PC-3 (cell line): Measurements from ENCODE around the gene FOXC2. TPM values are rescaled to one million over a fixed set of nuclear protein-coding genes. Genes with fewer than 3 reads are reported as not detected.

Experiments
- ATAC-seq: fragments of 200-7000 bp; cut with Tn5 transposase; 2 replicates; pipeline ENCODE4 v1.9.1; 2020; ENCODE audit warnings: mild to moderate bottlenecking, moderate library complexity
- BruUV-seq: library from RNA; stranded (reverse); fragments of 400-500 nt; replicated peaks from 2 replicates; lab custom pipeline; 2021; lab: Mats Ljungman, UMichigan
- CTCF ChIA-PET: fragments of 300-600 bp; sonication (Branson Sonifier 250); formaldehyde crosslinking; loops from one replicate; lab custom pipeline; 2022; ENCODE audit warnings: antibody characterized with exemption; lab: Charles Lee
- POLR2A ChIA-PET: fragments of 300-600 bp; sonication (Branson Sonifier 250); formaldehyde crosslinking; loops from one replicate; lab custom pipeline; 2022; ENCODE audit warnings: antibody characterized with exemption; ENCODE audit not compliant: unreplicated experiment; lab: Charles Lee
- DNase-seq: peaks from one replicate; pipeline ENCODE4 v3.0.0-alpha.2; 2015
- H2AFZ ChIP-seq: fragments of 300-600 bp; sonication (generic); 2 replicates; pipeline ENCODE4 v1.6.0; 2016; ENCODE audit warnings: antibody characterized with exemption, low read length
- H3F3A ChIP-seq: fragments of 300-600 bp; sonication (generic); one replicate; pipeline ENCODE4 v1.6.0; 2017; ENCODE audit warnings: antibody characterized with exemption, low read length, control low read depth, mild to moderate bottlenecking; ENCODE audit not compliant: unreplicated experiment
- H3K27ac ChIP-seq: fragments of 300-600 bp; sonication (generic); 2 replicates; pipeline ENCODE4 v1.5.1; 2016; ENCODE audit warnings: mild to moderate bottlenecking, low read length
- H3K27me3 ChIP-seq: fragments of 300-600 bp; sonication (generic); 2 replicates; pipeline ENCODE4 v1.6.1; 2016; ENCODE audit warnings: low read length, mixed read lengths
- H3K36me3 ChIP-seq: fragments of 300-600 bp; sonication (generic); 2 replicates; pipeline ENCODE4 v1.6.1; 2016; ENCODE audit warnings: low read depth, mixed run types, low read length, mixed read lengths
- H3K4me1 ChIP-seq: fragments of 300-600 bp; sonication (generic); 2 replicates; pipeline ENCODE4 v1.5.1; 2016; ENCODE audit warnings: low read length; ENCODE audit not compliant: insufficient read depth
- H3K4me2 ChIP-seq: fragments of 300-600 bp; sonication (generic); 2 replicates; pipeline ENCODE4 v1.6.0; 2016; ENCODE audit warnings: low read length
- H3K4me3 ChIP-seq: fragments of 300-600 bp; sonication (generic); 2 replicates; pipeline ENCODE4 v1.5.1; 2016; ENCODE audit warnings: mild to moderate bottlenecking, low read length, mixed read lengths
- H3K79me2 ChIP-seq: fragments of 300-600 bp; sonication (generic); 2 replicates; pipeline ENCODE4 v1.6.1; 2017; ENCODE audit warnings: low read length, mixed read lengths
- H3K9ac ChIP-seq: fragments of 300-600 bp; sonication (generic); 2 replicates; pipeline ENCODE4 v1.6.0; 2016; ENCODE audit warnings: mild to moderate bottlenecking, low read length
- H3K9me2 ChIP-seq: fragments of 300-600 bp; sonication (generic); replicated peaks from 2 replicates; pipeline ENCODE4 v1.6.1; 2016; ENCODE audit warnings: mixed run types, low read length, mixed read lengths
- H3K9me3 ChIP-seq: fragments of 300-600 bp; sonication (generic); 2 replicates; pipeline ENCODE4 v1.6.1; 2016; ENCODE audit warnings: low read length, mixed read lengths
- H4K20me1 ChIP-seq: fragments of 300-600 bp; sonication (generic); 2 replicates; pipeline ENCODE4 v1.6.1; 2016; ENCODE audit warnings: low read length, mixed read lengths
- CTCF ChIP-seq: fragments of 300-600 bp; sonication (generic); conservative IDR thresholded peaks from 2 replicates; pipeline ENCODE4 v1.5.1; 2017; ENCODE audit warnings: antibody characterized with exemption, low read depth, mild to moderate bottlenecking, low read length
- EZH2 ChIP-seq: fragments of 300-600 bp; sonication (generic); IDR thresholded peaks from one replicate; pipeline ENCODE4 v1.6.1; 2017; ENCODE audit warnings: antibody characterized with exemption, mild to moderate bottlenecking, low read length; ENCODE audit not compliant: unreplicated experiment
- EZH2phosphoT487 ChIP-seq: fragments of 300-600 bp; sonication (generic); IDR thresholded peaks from 2 replicates; pipeline ENCODE4 v1.6.1; 2018; ENCODE audit warnings: mild to moderate bottlenecking, antibody characterized with exemption, low read length, borderline replicate concordance
- intact Hi-C: fragments of 100-400 bp; cut with micrococcal nuclease; formaldehyde crosslinking; loops from 2 replicates; pipeline ENCODE4 v1.9.0; 2023
- total RNA-seq: library from RNA; depleted of rRNA; stranded (reverse); fragments of >200 nt; gene quantifications from 2 replicates; pipeline ENCODE4 v1.2.3, GENCODE V29; 2014

FOXC2 gene
- total RNA-seq, 1 experiment from 2014 or later = not detected

DNA sequence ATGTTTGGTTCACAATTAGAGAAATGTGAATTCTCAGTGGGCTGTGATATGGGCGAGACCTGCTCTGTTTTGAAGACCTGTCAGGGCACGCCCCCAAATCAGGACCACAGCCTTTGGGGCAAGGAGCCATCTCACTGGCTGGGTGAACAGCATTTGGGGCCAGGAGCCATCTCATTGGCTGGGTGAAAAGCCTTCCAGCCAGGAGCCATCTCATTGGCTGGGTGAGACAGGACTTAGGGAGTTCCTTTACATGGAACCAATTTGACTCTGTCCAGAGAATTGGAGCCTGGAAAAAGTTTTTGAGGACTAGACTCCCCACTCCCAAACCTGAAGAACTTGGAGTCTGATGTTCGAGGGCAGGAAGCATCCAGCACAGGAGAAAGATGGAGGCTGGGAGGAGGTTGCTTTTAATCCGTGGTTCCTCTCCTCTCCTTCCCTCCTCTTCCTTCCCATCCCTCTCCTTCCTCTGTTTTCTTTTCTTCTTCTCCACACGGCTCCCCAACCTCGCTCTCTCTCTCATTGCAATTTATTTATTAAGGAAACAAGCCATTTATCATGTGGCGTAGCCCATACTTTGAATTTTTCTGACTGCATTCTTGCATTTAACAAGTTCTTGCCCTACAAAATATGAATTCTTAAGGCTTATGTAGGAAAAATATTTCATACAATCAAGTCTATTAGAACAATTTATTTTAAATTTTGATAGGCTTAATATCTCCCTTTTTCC lies 31.4 kb downstream of the FOXC2 start:
- POLR2A ChIA-PET = no interaction called here
- no TSS peak for BruUV-seq
- Histone ChIP-seq H3K79me2 (no peaks in the 10 kb centered on the region), H3K9ac (no peak overlapping the region), H3F3A (no peaks in the 10 kb centered on the region), H3K27me3 (no peaks in the 10 kb centered on the region), H3K4me2 (no peak overlapping the region), H3K9me2 (no peaks in the 10 kb centered on the region), H4K20me1 (no peaks in the 10 kb centered on the region), H3K27ac (no peak overlapping the region), H3K4me3 (no peak overlapping the region), H3K4me1 (peaks cover 6% of the 10 kb centered on the region; the same call in 1 of the 2 replicates), H2AFZ (no peak overlapping the region), H3K9me3 (no peaks in the 10 kb centered on the region), H3K36me3 (no peaks in the 10 kb centered on the region)
- ATAC-seq (no peak), DNase-seq (no peak)
- intact Hi-C loops = no loop called here
- CTCF ChIA-PET = no interaction called here
- no peak for TF ChIP-seq CTCF
- no peak for TF ChIP-seq EZH2
- TF ChIP-seq EZH2phosphoT487 = no peak

DNA sequence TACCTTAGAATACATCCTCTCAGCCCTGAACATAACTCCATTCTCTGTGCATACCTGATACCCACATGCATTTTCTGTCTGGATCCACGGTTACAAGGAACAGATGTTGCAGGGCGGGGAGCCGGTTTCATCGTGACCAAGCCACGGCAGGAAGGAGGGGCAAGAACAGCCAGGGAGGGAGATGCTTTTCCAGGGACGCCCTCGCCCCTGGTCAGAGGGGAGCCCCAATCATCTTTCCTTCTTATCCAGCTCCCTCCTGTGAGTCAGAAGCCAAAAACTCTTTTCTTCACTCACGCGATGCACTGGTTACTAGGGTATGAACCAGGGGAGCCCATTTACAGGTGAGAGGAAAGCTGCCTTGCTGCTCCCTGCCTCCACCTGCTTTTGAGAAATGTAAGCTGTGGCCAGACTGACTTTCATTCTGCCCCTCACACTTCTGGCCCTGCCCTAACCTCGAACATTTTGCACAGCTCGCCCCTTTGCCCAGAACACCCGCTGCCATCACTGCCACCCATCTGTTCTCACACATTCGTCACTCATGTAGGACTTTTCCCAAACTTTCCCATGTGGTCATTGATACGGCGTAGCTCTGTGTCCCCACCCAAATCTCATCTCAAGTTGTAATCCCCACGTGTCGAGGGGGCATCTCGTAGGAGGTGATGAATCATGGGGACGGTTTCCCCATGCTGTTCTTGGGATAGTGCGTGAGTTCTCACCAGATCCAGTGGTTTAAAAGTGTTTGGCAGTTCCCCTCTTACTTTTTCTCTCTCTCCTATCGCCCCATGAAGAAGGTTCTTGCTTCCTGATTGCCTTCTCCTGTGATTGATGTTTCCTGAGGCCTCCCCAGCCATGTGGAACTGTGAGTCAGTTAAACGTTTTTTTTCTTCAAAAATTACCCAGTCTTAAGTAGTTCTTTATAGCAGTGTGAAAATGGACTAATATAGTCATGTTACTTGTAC lies 32.3 kb downstream of the FOXC2 start:
- H3K4me1 ChIP-seq = no peaks in the 10 kb centered on the region
- intact Hi-C loops = no loop called here
- H4K20me1 ChIP-seq = no peaks in the 10 kb centered on the region
- TF ChIP-seq EZH2 (no peak), EZH2phosphoT487 (no peak), CTCF (no peak)
- ATAC-seq (no peak), DNase-seq (no peak)
- H3K4me2 ChIP-seq = no peak overlapping the region
- H3K9me2 ChIP-seq = no peaks in the 10 kb centered on the region
- BruUV-seq = no TSS peak
- H3K4me3 ChIP-seq = no peak overlapping the region
- POLR2A ChIA-PET = no interaction called here
- H3K27me3 ChIP-seq = no peaks in the 10 kb centered on the region
- H2AFZ ChIP-seq = no peak overlapping the region
- no peak overlapping the region for H3K9ac ChIP-seq
- no peaks in the 10 kb centered on the region for H3K36me3 ChIP-seq
- no peak overlapping the region for H3K27ac ChIP-seq
- no peaks in the 10 kb centered on the region for H3K9me3 ChIP-seq
- no peaks in the 10 kb centered on the region for H3K79me2 ChIP-seq
- CTCF ChIA-PET = no interaction called here
- H3F3A ChIP-seq = no peaks in the 10 kb centered on the region

DNA sequence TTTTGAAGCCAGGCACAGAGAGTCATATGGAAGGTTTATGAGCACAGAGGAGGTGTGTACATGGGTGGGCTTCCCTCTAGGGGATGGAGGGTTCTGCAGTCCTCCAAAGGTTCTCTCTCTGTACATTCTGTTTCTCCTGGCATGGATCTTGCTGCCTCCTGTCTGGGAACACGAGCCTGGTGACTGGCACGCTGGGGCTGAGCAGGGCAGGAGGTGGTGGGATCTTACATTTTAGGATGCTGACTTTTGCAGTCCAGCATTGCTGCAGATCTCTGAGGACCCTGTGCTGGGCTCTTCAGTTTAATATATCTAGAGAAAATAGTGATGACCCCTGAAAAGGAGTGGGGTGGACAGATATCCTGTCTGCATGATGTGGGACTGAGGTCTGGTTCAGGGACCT lies 34.7 kb downstream of the FOXC2 start:
- H3K4me1 ChIP-seq = no peaks in the 10 kb centered on the region
- ATAC-seq = no peak
- no peak for TF ChIP-seq EZH2
- no peak for TF ChIP-seq EZH2phosphoT487
- no peak for TF ChIP-seq CTCF

More for the DNA sequence above, 34.7 kb downstream of the FOXC2 start:
- H3K9me3 ChIP-seq = no peaks in the 10 kb centered on the region
- ChIA-PET POLR2A (no interaction called here), CTCF (no interaction called here)
- no peak overlapping the region for H2AFZ ChIP-seq
- no peaks in the 10 kb centered on the region for H3K9me2 ChIP-seq
- no peaks in the 10 kb centered on the region for H3K27me3 ChIP-seq
- no peaks in the 10 kb centered on the region for H3K36me3 ChIP-seq
- DNase-seq = no peak
- no TSS peak for BruUV-seq
- H3K27ac ChIP-seq = no peak overlapping the region
- no peak overlapping the region for H3K4me2 ChIP-seq
- H4K20me1 ChIP-seq = no peaks in the 10 kb centered on the region
- H3F3A ChIP-seq = no peaks in the 10 kb centered on the region
- no peak overlapping the region for H3K4me3 ChIP-seq
- H3K9ac ChIP-seq = no peak overlapping the region
- intact Hi-C loops = no loop called here
- H3K79me2 ChIP-seq = no peaks in the 10 kb centered on the region
